HG02763 (cell line): ENCODE measurements around the gene NOTCH1.
A peak's percentile ranks its signal among the peaks of the same experiment; 100 is the strongest.

Experiments used
- ATAC-seq: cut with Tn5 transposase; IDR thresholded peaks from one replicate; pipeline ENCODE4 v1.9.1; 2021; ENCODE audit warnings: mild to moderate bottlenecking, moderate library complexity; ENCODE audit not compliant: unreplicated experiment

The NOTCH1 gene

DNA sequence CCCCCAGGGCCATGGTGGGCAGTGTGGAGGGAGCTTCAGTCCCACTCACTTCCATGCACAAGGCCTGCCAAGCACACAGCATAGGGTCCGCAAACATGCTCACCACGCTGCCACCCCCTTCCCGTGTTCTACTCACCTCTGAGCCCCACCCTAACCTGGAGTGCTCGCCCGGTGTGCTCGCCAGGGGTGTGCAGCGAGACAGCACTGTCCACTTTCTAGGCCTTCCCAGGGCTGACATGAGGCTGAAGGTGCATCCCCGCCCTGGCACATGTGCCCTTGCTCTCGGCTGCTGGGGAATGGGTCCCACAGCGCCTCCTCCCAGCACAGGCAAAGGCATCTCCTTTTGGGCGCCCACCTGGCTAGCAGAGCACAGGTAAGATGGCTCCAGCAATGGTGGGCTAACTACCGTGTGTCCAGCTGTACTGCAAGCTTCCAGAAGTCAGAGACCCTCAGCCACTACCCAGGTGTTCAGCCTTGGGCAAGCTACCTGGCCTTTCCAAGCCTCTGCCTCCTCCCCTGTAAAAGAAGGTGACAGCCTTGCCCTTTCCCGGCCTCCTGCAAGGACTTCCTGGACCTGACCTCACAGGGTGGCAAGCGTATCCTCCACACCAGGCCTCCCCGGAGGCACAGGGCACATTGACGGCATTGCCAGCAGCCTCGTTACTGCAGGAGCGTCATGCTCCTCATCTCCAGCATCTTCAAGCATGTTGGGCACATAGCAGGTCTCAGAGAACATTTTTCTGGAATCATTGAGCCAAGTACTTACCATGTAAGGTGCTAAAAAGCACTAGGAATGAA lies 58.8 kb downstream of the NOTCH1 start:
- no peak for ATAC-seq

DNA sequence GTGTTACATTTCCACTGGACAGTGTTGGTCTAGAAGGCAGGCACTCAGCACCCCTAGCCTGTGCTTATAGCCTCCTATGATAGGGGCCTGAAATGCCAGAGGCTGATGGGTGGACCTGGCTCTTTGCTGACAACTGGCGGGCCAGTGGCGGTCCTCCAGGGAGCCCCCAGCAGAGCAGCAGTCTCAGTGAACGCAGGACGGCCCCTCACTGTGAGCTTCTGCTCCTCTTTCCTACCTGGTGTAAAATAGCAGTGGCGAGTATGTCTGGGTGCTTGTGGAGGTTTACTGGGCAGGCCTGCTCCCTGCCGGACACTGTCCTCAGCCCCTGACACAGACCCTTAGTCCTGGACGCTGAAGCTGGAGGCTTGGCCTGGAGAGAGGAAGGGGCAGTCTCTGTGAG lies 59.7 kb downstream of the NOTCH1 start:
- no peak for ATAC-seq

DNA sequence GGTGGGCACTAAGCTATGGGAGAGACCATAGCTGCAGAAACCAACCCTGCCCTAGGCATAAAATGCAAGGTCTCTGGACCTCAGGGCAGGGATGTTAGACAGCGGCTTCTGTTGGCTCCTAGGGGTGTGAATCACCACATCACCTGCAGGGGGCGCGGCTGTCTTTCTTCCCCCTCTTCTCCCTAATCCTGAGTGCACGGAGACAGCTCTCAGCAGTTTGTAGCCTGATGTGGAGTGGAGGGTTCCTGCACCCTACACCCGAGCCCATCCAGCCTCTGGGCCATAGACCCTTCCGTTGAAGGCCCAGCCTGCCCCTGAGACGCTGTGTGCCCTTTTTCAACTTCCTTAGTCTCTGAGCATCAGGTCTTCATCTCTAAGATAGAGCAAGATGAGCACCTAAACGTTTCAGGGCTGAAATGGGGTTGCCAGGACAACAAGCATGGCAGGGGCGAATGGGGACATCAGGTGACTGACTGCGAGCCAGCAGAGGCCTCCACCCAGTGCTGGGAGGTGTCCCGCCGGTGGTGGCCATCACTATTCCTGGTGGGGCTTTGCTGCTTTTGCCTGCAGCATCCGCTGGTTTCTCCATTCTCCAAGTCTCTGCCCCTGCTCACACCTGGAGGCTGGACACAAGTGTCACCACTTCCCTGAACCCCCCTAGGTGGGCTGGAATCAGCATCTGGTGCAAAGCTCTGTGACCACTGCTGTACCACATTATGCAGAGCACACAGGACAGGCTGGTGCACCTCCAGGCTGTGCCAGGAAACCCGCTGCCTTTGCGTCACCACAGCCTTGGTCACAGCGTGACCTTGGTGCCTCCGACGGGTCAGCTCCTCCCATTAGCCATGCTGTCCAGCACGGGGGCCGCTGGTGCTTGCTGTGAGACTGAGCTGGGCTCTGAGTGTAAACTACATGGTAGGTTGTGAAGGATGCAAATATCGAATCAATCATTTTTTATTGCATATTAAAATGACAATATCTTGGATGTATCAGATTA lies 60.5 kb downstream of the NOTCH1 start:
- no peak for ATAC-seq

DNA sequence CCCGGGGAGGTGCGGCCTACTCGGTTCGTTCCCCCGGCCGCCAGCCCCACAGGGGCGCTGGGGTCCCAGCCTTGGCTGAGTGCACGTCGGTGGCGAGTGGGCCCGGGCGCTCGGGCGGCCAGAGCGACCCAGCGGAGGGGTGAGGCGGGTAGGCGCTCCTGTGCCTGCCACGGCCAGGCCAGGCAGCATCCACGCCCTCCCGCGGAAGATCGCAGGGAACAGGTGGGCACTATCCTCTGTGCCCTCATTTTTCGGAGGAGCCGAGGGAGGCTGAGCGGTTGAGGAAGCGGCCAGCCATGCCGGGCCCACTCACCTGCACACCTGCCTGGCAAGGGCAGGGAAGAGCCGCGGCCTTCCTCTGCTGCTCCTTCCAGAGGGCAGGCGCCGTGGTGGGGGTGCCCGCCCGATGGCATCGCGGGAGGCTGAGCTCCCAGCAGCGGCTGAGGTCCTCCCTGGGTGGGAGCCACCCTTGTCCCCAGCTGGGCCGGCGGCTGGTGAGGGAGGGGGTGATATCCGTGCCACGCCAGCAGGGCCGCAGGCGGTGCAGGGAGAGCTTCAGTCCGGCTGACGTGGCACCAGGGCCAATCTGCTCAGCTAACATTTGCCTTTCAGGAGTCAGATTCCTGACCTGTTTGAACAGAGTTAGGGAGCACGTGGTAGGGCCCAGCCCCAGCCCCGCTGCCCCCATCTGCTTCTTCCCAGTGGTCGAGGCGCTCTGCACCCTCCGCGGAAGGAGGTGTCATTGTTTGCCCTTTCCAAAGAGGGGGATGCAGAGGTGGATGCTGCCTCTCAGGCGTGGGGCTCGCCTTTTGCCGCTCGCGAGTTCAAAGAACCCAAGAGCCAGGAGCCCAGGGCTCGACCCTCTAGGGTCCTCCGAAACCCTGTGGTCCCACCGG lies 61.4 kb downstream of the NOTCH1 start:
- ATAC-seq, result no peak

DNA sequence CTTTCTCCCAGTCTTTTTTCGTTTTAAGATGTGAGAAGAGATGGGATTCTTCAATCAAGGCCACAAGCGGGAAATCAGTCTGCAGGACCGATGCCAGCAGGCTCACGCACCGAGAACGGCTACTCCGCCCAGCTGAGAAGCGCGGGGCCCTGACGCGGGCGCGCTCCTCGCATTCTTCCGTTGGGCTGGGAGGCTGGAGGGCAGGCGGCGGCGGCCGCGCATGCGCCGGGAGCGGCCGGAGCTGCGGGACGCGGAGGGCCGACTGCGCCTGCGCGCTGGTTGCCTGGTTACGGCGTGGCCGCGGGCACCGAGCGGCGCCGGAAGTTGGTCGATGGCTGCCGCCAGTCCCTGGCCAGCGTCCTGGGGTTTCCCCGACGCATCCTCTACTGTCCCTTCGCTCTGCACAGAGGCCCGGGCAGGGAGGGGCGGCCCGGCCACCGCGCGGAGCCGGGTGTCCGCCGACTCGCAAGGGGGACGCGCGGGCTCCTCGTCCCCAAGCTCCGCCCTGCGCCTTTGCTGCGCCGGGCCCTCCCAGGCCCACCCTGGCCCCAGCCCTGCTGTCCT lies 62.2 kb downstream of the NOTCH1 start:
- peak; percentile 60 for ATAC-seq

DNA sequence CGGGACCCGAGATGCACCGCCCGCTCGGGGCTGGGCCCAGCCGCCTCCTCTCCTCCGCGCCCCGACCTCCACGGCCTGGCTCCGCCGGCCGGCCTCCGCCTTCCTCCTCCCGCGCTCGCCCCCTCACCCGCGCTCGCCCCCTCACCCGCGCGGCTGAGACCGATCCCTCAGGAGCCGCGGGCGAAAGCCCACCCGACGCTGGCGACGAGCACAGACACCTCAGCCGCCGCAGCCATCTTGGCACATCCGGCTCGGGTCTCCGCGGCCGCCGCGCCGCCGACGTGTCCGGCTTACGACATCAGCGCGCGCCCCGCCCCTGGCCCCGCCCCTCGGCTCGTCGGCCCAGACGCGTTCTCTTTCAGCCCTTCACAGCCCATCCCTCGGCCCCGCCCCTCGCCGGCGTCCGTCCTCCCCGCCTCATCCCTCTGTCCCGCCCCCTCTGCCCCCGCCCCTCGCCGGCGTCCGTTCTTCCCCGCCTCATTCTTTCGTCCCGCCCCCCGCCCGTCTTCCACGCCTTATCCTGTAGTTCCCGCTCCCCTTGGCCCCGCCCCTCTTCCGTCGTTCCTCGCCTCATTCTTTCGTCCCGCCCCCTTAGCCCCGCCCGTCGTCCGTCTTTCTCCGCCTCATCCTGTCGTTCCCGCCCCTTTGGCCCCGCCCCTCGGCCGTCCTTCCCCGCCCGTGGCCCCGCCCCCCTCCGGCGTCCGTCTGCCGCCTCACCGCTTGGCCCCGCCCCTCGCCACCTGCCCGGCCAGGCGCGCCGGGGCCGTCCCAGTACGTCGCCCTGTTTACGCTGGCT lies 62.9 kb downstream of the NOTCH1 start, which contains the start of gene SEC16A:
SEC16A (minus strand) TSS at position 248 of the 796 bp plus-strand sequence. CDS start 5,425 bp downstream, outside the sequence.
- peak; percentile 51 for ATAC-seq

DNA sequence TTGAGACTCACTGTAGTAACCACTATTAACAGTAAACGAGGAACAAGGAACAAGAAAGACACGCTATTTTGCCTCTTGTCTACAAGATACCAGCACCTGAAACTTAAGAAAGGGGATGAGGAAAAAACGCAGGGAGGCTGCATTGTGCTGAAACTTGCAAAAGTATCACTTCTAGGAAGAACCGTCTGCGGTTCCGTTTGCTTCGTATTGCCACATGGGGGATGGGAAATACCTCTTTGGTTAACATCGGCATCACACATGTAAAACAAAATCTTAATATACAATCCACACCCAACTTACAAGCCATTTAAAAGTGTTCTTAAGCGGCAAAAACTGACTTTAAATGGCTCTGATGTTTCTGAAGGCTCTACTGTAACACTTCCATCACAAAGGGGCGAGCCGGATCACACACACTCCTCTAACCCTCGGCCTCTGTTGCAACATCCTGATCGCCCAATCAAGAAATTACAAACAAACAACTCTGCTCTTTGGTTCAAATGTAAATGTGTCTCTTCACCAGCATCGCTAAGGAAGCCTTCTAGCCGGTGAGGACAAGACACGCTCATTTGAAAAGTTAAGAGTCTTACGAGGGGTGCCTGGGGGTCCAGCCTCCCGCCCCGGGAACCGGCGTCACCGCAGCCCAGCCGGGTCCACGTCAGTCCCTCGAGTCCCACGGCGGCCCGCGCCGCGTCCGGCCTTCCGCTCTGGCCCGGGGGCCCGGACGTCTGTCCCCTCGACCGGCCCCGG lies 63.6 kb downstream of the NOTCH1 start:
- no peak for ATAC-seq

DNA sequence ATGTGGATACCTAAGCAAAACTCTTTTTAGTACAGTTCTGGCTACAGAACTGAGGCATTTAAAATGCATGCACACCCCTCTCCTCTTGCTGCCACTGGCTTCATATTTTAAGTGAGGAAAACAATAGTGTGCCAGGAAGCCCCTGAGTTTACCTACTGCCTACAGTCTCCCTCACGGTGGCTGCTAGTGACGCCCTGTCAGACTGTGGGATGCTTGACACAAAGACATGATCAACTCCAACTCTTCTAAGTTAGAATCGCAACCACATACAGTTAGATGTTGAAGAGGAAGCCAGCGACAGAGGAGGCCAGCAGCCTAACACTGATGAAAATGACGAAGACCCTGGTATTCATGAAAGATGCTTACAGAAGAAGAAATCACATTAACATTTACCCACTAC lies 64.3 kb downstream of the NOTCH1 start:
- ATAC-seq, result no peak

DNA sequence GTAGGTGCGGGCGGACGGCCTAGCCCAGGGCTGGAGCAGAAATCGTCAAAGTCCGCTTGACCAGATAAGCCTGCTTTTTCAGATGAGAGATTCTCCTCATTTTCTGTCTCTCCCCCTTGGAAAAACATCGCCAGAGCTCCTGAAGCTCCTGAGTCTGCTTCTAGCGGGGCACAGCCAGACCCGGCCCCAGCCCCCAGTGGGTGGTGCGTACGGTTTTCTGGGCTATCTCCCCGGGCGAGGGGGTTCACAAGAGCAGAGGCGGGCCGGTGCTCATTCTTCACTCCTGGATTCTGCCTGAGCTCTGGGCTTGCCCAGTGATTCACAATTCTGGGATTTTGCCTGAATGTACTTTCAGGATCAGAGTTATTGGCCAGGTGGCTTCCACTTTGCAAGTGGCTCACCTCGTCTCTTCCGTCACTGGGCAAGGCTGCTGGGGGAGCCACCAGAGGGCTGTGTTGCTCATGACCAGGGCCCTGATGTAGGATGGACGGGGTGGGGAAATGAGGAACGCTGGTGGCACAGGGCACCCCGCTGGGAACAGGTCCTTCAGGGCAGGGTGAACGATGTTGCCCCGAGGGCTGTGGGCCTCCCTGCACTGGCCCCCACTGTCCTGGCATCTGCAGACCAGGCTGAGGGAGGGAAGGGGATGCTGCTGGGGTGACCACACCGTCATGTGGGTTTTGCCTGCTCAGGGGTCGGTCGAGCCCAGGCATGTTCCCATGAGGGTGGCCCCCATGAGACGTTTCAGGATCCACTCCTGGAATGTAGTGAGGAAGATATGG lies 69.3 kb downstream of the NOTCH1 start:
- ATAC-seq, result no peak

DNA sequence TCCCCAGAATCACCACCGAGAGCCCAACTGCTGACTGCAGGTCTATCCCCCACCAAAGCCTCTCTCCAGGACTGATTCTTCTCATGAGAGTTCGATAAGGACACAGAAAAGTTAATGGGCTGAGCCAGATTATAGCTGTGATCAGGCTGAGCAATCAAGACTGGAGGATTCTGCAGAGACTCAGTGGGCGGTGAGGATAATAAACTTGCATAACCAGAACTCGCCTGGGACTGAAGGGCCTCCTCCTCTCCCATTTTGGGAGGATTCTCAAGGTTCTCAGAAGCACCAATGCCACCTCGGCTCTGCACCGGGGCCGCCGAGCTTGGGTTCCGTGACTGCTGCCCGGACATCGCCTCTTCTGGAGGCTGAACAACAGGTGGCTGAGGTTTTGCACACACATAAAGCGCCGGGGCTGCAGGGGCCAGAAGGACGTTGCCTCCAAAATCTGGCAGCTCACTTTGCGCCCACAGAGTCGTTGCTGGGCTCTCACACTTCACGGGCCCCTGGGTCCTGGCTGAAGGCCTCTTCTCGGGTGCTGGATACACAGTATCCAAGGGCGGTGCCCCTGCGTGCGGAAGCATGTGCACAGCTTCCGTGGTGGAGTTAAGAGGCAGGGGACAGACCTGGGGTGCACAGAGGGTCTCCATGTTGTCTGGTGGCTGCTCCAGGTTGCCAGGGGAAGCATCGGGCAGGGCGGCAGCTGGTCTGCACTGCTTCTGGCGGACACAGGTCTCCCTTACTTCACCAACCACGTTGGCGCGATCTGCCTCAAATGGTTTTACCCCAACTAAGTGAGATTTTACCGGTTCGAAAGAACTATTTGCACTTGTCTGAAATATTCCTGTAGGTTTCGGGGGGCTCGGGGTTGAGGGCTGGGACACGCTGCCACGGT lies 70.6 kb downstream of the NOTCH1 start:
- no peak for ATAC-seq

DNA sequence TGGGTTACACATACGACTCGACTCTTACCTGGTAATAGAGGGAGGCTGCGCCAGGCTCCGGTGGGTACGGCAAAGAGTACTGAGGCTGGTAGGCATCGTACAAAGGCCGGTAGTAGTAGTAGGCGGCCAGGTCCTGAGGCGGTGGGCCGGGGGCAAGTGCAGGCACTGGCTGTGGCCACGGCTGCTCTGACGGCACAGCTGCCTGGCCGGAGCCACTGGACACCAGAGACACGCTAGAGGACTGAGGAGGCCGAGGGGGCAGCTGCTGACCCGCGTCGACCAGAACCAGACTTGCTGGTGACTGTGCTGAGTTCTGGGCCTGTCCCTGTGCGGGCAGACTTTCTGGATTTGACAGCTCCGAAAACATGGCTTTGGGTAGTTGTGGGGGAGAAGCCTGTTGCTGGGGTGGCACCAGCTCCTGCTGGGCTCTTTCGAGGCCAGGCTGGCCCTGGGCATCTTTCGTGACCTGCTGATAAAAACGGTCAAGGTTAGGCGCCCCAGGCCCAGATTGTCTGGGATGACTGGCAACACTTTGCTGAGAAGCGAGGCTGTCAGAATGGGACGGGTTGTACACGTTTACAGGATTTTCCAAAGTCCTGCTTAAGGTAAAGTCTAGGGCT lies 71.7 kb downstream of the NOTCH1 start:
- no peak for ATAC-seq

DNA sequence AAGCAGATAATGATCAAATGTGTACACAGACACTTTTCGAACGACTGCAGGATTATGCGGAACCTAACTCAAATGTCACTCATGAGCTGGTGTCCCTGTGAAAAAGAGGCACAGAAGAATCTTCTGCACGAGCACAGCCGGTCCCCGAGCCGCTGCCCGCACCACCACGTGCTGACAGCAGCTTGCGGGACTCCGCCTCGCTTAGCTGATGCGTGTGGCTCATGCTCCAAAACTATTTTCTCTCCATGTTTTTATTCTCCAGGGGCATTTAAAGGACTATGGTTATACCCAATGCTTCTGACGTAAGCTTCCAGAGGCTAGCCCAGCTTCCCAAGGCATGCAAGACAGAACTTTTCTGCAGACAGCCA lies 72.5 kb downstream of the NOTCH1 start:
- ATAC-seq, result no peak

DNA sequence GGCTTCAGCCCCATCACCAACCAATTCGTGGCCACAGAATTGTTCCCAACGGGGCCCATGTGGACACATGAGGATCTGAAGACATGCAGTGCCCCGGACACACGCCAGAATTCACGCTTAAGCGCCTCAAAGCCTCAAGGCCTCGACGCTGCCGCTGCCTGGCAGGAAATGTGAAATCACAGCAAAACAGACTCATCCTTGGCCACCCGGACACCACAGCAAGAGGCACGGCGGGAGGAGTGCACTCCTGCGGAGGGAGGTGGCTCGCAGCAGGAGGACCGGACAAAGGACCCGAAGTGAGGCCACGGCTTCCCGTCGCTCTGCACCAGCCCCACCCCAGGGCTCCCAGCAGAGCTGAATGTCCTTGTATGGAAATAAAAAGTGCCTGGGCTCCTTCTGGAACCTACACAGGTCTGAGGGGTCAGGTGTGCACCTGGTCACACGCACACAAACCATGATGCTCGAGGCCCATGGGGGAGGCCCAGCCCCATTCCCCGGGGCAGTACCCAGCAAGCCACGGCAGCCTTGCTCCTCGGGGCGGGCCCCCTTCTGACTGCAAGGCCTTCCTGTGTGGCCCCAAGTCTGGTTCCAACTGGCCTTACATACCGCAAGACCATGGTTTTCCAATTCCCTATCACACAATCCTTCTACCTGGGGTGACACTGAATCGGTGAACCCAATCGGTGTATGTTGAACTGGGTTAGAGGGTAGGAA lies 73.1 kb downstream of the NOTCH1 start:
- ATAC-seq, result no peak

DNA sequence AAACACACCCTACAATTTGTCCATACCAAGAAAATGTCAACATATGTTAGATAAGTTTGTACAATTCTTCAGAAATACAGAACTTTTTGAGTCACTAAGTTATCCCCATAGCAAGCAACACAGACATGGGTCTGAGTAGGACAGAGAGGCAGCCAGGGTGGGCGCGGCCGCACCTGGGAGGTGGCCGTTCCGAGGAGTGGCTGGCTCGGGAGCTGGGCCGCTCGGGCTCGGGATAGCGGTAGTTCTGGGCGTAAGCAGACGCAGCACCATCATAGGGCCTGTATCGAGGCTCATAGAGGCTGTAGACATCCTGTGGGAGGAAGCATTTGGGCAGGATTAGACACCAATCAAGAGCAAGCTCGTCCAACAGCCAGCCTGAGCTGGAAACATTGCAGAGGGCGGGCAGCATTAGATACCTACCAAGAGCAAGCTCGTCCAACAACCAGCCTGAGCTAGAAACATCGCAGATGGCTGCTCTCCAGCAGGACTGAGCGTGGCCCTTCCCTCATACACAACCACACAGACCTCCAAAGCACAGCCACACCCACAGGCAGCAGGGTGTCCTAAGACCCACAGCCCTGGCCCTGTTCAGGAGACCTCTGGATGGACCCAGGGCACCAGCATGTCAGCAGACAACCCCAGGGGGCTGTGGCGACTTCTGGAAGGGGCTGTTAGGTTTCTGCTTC lies 73.9 kb downstream of the NOTCH1 start:
- ATAC-seq, result no peak

DNA sequence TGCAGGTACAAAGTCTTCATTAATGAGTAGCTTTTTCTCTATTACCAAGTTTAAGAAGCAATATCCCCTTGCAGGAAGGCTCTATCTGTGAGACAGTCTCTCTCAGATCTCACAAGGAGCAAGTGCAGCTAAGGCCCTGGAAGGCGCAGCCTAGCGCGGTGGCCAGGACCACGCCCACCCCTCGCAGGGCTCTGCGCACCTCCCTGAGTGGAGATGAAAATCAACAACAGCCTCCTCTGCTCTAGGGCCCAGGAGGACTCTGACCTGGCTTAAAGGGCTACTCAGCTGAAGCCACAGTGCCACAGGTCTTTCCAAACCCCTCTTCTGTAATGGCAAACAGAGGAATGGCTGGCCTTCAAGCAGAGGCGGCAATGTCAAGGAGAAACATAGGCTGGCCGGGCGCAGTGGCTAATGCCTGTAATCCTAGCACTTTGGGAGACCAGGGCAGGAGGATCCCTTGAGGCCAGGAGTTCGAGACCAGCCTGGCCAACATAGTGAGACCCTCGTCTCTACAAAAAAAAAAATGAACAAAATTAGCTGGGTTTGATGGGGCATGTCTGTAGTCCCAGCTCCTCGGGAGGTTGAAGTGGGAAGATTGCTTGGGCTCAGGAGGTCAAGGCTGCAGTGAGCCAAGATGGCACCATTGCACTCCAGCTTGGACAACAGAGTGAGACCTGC lies 74.9 kb downstream of the NOTCH1 start:
- ATAC-seq, result no peak
